ENCODE data around the gene DCUN1D4.
"Not testable (repeated sequence)": the region's sequence is repeated elsewhere in the genome, so short reads cannot be mapped to it uniquely, and the experiment has no call there.

DCUN1D4 gene

DNA sequence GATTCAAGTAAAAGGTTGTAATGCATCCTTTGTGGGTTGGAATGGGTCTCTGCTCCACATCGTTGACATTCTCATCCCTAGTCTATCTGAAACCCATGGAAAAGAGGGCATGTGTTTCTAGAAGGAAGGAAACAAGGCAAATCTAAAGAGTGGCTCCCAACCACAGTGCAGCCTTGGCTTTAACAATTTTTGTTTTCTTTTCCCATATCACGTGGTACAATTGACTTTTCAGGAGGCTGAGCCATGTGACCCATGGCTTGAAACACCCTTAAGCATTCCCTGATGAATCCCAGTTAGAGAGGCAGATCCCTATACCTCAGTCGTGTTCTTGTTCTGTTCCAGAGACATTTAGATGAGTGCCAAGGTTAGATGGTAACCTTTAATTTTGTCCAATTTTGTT is 12.8 kb downstream of the DCUN1D4 start:
- no peak for DNase-seq

GRCh38 chr4:51858605-51859202 is 15.8 kb downstream of the DCUN1D4 start:
- DNase-seq = no peak

DNA sequence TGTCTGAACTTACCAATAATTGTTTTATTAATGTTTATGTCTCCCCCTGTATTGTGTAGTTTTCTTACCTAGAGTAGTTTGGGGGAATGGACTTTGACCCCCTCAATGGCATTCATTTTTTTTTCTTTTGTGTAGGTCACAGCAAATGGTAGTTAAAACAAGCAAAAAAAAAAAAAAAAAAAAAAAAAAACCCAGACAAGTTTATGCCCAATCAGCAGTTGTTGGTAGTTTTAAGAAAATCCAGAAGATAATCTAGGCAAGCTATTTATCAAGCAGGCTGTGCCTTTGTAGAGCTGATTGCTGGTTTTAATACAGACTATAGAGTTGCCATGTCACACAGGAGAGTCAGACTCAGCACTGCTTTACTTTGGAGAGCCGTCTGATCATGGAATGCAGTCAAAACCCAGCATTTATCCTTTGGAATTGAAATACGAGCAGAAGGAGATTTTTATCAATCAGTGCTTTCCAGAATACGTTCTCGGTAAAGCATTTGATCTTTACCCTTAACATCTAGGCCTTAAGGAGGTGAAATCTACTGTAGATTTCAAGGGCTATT is 16.6 kb downstream of the DCUN1D4 start:
- no peak for DNase-seq

DNA sequence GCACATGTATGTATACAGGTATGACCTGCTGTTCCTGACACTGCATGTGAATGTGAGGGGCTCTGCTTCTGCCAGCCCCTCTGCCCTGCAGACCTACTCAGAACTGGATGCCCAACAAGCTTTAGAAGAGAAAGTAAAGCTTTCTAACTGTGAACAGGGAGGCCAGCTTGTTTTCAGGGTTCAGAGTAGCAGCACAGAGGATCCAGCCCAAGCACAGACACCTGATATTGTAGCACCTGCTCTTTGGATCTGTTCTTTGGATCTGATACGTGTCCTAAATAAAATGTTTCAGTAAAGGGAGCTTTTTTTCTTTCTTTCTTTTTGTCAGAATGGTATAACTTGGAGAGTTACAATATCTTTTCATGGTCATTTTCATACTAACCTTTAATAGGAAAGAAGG is 19.2 kb downstream of the DCUN1D4 start:
- no peak for DNase-seq

GRCh38 chr4:51862781-51863180 is 19.8 kb downstream of the DCUN1D4 start:
- no peak for DNase-seq

DNA sequence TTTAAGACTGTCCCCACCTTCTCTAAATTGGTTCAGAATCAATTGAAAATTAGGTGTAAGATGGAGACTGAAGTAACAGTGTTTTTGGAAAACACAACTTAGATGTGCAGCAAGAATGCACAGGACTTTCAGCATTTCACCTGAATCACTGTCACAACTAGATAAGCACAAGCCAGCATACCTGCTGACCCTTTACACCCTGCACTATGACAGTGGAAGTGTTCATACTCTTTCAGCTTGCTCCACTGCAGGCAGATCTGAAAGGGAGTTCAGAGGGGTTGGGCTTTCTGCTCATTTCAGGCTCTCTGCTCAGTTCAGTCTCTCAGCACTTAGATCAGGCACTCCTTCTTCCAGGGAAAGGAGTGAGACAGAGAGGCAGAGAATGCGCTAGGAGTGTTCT is 22.8 kb downstream of the DCUN1D4 start:
- no peak for DNase-seq

GRCh38 chr4:51866835-51867234 is 23.9 kb downstream of the DCUN1D4 start:
- DNase-seq = no peak

GRCh38 chr4:51867689-51868448 is 24.9 kb downstream of the DCUN1D4 start:
- no peak for DNase-seq

DNA sequence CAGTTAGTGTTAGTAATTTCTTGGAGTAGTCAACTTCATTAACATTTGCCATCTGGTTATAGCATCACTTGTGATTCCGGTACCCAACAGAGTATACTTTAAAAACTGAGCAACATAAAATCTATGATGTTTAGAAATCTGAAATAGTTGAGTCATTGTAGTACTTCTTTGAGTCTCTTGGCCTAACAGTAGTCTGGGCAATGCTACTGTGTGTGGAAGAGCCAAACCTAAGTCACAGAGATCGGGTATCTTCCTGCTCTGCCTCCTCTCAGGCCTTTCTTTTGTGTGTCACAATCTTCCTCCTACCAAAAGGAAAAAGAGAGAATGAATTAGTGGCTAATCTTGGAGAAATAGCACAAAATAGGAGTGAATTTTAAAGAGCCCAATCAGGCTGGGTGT is 25.5 kb downstream of the DCUN1D4 start:
- DNase-seq = no peak

DNA sequence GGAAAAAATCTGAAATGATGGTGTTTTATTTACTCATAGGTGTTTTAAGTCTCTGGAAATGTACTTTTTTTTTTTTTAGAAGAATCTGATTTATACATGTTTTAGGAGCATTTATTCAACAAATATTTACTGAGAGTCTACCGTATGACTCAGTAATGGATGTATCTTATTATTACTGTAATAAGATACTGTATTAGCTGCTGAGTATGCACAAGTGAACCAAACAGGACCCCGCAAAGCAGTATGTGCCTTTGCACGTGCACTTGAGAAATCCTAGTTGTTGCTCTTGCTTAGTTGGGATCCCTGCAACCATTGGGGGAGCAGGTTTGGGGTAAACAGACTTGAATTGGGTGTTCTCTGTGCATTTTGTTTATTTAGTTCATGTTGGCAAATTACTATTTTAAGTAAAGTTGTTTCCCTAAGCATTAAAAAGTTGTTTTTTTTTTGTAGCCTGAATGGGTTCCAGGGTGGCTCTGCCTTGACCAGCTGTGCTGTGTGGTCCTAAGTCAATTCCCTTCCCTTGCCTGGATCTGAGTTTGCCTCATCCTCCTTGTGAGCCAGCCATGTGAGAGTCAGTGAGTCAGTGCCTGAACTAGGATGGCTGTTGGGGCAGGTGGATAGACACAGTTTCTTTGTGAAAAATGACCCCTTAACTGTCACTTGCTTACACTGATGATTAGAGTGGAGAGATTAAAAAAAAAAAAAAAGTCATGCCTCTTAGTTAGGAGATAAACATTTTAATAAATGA is 27.7 kb downstream of the DCUN1D4 start:
- DNase-seq = no peak

DNA sequence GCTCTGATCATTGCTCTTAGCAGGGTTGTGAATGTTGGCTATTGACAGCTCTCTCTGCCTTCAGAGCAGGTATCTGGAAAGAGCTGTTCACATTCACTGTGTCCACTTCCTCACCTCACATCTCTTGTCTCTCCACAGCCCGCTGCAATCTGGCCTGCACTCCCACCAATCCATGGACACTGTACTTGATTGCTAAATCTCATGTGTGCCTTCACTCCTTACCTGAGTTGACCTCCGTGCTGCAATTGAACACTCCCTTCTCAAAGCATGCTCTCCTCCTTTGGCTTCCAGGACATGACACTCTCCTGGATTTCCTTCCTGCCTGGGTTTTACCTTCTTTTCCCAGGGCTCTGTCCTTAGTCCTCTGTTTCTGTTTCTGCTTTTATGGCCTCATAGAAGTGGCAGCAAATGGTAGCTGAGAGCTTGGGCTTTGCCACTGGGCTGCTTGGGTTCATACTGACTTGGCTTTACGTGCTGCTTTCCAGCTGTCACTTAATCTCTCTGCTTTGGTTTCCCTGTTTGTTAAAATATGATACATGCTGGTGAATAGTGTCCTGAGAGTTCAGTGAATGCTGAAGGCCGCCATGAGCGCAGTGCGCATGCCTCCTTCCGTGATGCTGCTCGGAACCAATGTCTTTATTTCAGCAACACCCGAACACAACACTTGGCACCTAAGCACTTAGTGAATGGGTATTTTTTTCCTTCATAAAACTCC is 29.5 kb downstream of the DCUN1D4 start:
- DNase-seq = no peak

DNA sequence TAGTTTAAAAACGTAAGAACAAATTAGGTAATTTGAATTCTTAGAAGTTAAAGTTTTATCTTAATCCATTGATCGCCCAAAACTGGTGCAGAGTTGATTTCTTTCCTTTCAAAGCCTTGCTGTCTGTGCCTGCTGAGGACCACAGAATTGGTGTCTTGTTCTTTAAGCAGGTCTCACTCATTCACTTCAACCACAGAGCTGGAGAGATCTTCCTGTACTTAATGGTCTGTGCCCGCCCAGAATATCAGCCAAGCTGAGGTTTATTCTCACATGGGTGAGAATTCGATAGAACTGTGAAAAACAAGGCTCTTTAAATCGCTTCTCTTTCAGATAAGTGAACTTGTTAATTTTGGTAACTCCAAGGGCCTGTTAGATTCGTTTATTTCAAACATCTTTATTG is 31.6 kb downstream of the DCUN1D4 start:
- no peak for DNase-seq

DNA sequence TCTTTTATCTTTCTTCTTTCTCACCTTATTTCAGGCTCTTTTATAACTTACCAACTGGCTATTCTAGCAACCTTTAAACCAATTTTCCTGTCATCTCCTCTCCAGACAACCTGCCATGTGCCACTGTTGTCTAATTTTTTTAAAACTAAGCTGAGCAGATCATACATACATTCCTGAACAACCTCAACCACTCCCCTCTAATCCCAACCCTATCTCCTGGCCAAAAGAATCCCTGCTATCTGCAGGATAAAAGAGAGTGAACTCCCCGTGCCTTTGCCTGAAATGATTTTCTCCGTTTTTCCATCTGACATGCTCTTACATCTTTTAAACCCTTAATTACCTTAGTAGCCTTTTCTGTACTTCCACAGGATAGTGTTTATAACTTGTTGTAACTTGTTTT is 35.5 kb downstream of the DCUN1D4 start:
- DNase-seq = no peak

DNA sequence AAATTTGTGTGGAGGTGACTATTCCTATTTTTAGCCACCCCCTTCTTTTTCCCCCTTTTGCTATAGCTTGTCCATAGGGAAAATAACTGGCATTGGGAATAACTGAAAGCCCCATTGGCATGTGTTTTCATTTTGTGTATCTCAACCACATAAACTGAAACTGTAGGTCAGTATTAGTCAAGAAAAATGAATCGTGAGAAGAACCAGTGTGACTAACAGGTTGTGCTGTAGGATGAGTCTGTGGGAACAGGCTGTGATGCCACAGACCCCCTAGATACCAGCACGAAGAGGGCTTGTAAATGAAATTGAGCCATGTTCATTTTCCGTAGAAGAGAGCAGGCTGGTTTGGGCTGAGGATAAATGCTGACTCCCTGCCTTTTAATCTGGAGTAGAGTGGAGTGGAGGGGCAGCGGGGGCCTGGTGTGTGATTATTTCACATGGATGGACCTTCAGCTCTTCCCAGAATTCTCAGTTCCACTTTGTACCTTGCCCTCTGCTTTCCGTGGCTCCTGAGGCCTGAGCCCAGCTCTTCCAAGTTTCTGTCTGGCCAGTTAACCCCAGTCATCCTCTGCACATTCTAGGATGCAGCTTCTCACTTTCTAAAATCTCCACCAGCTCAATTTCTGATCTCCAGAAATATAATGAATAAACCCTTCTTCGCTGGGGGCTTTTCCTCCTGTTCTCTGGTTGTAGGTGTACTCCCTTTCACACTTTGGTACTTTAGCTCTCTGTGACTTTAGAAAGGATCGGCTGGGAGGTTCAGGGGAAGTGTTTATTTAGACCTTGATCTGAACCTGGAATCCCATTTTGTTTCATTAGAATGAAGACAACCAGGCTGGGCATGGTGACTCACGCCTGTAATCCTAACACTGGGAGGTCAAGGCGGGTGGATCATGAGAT is 37.3 kb downstream of the DCUN1D4 start:
- DNase-seq = no peak

- DNase-seq = no peak
Observed at GRCh38 chr4:51884055-51884454, 41.1 kb downstream of the DCUN1D4 start.

DNA sequence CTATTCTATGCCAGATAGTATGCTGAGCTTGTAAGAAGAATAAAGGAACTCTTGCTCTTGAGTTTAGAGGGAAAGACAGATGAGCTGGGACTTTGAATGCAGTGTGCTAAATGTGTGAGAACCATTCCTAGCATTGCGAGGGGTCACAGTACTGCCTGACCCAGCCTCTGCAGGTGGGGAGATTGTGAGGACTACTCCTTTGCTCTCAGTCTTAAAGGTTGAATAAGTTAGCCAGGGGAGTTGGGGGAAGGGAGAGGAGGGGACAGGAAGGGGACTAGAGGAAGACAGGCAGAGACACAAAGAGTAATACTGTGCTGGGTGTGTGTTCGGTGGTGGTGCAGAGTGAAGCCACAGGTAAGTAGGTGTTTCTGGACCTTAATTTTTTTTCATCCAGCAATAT is 41.7 kb downstream of the DCUN1D4 start:
- no peak for DNase-seq

GRCh38 chr4:51885363-51885762 is 42.4 kb downstream of the DCUN1D4 start:
- DNase-seq = no peak

- no peak for DNase-seq
Observed at GRCh38 chr4:51890760-51891159, 47.8 kb downstream of the DCUN1D4 start.

GRCh38 chr4:51893402-51893801 is 50.4 kb downstream of the DCUN1D4 start:
- DNase-seq = not testable (repeated sequence)

DNA sequence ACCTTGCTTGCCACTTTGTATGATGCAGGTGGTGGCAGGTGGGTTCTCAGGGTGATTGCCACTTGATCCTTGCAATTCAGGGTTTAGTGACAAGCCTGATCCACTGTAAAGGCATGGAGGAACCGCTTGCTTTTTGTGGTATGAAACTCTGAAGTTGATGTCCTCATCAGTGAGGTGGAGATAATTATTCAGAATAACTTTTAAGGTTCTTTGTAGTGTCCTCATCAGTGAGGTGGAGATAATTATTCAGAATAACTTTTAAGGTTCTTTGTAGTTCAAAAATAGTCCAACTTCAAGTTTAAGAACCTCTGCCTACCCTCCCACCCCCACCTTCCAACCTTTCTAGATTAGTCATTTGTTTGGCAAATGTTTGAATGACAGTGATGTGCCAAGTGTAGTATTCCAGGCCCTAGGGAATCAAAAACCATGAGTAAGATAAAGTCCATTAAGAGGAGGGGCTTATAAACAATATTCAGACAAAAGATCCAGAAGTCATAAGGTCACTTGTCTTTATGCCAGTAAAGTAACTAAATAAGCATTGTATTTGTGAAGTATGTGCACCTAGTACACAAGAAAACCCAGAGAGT is 51.2 kb downstream of the DCUN1D4 start:
- no peak for DNase-seq

DNA sequence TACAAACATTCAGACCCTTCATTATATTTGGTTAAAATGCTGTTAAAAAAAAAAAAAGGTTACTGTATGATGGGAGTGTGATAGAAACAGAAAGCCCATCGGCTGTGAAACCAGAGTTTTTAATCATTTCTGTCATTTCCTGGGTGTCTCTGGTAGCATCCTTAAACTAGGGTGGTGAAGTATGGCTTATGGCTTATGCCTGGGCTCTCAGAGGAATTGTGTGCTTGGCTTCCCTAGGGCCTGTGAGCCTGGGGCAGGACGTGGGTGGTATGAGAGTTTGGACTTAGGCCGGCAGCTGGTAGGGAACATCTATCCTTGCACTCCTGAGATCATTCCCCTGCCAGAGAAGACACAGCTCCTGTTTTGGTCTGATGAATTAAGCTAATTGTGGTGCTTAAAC is 52.2 kb downstream of the DCUN1D4 start:
- no peak for DNase-seq
